K562 (cell line): ENCODE measurements around the gene SH3BP2. TPM values are rescaled to one million over a fixed set of nuclear protein-coding genes. Genes with fewer than 3 reads are reported as not detected.

Experiments used
- ASH1L ChIP-seq: fragments of 450-650 bp; IDR thresholded peaks from 2 replicates; pipeline ENCODE4 v1.6.1; 2018; ENCODE audit warnings: borderline replicate concordance, mild to moderate bottlenecking, low read depth; ENCODE audit not compliant: partially characterized antibody
- CBX5 ChIP-seq: IDR thresholded peaks from 2 replicates; pipeline ENCODE4 v1.6.1; 2014; ENCODE audit warnings: low read depth, borderline replicate concordance
- CTBP1 ChIP-seq: fragments of 450-650 bp; IDR thresholded peaks from 2 replicates; pipeline ENCODE4 v1.6.1; 2016; ENCODE audit warnings: borderline replicate concordance
- CUX1 ChIP-seq: fragments of 200-800 bp; sonication (Bioruptor generic); IDR thresholded peaks from 2 replicates; pipeline ENCODE4 v1.6.1; 2016; ENCODE audit warnings: missing genetic modification characterization, missing compliant biosample characterization
- FOXJ2 ChIP-seq: fragments of 200-800 bp; sonication (Bioruptor generic); IDR thresholded peaks from 2 replicates; pipeline ENCODE4 v1.6.1; 2016; ENCODE audit warnings: missing genetic modification characterization, missing compliant biosample characterization
- GATA2 ChIP-seq: sonication (generic); formaldehyde crosslinking; IDR thresholded peaks from 2 replicates; pipeline ENCODE4 v1.4.0; 2020; ENCODE audit warnings: mild to moderate bottlenecking, missing genetic modification reagents
- HMGXB4 ChIP-seq: sonication (generic); formaldehyde crosslinking; IDR thresholded peaks from 2 replicates; pipeline ENCODE4 v1.8.1; 2023; ENCODE audit warnings: mild to moderate bottlenecking, missing genetic modification reagents
- NR3C1 ChIP-seq: sonication (generic); formaldehyde crosslinking; IDR thresholded peaks from 2 replicates; pipeline ENCODE4 v1.8.1; 2022; ENCODE audit warnings: missing genetic modification reagents
- POLR2A ChIP-seq: fragments of 450-650 bp; conservative IDR thresholded peaks from 2 replicates; pipeline ENCODE4 v1.6.1; 2016
- RBM14 ChIP-seq: fragments of 200-400 bp; formaldehyde crosslinking; IDR thresholded peaks from 2 replicates; pipeline ENCODE4 v1.6.1; 2018; ENCODE audit warnings: low read depth, mild to moderate bottlenecking, low read length, moderate library complexity, borderline replicate concordance; ENCODE audit not compliant: insufficient read depth
- SRSF3 ChIP-seq: fragments of 200-400 bp; formaldehyde crosslinking; IDR thresholded peaks from 2 replicates; pipeline ENCODE4 v1.6.1; 2016; ENCODE audit warnings: mild to moderate bottlenecking, low read length, moderate library complexity; ENCODE audit not compliant: insufficient read depth
- ZEB2 ChIP-seq: fragments of 450-650 bp; IDR thresholded peaks from 2 replicates; pipeline ENCODE4 v1.6.1; 2016
- ZNF407 ChIP-seq: fragments of 450-650 bp; IDR thresholded peaks from 2 replicates; pipeline ENCODE4 v1.6.1; 2016; ENCODE audit warnings: low read depth
- ZNF668 ChIP-seq: fragments of 250-450 bp; sonication (Bioruptor Pico); IDR thresholded peaks from 2 replicates; pipeline ENCODE4 v1.8.0; 2022; ENCODE audit warnings: mild to moderate bottlenecking, inconsistent platforms
- polyA plus RNA-seq, 8 experiments: library from polyadenylated mRNA; depleted of rRNA in 4 of 8; stranded (reverse) in 5 of 8; unstranded in 3 of 8; fragments of >200 nt; fragmentation: Nextera tagmentation in 2 of 8; fragmentation: Illumina TruSeq in 1 of 8; extraction: Ambion mirVana in 2 of 8; extraction: Trizol in 1 of 8; gene quantifications; 2 replicates each; pipeline versions ENCODE4 v1.2.1 to v1.2.3, GENCODE V29; 2011 to 2014; ENCODE audit warnings: inconsistent platforms in 1 of 8, missing spikeins in 1 of 8
- total RNA-seq, 7 experiments: library from RNA; depleted of rRNA in 6 of 7; stranded (reverse); fragments of >200 nt in 6 of 7; fragmentation: Illumina TruSeq in 2 of 7; extraction: Trizol in 2 of 7; gene quantifications; 2 replicates each; pipeline versions ENCODE4 v1.2.1 to v1.2.3, GENCODE V29; 2011 to 2021; ENCODE audit warnings: low replicate concordance in 1 of 7

The SH3BP2 gene
- total and polyA plus RNA-seq, 9 of the 15 experiments (the other 6 are each of a cell fraction or from before 2014, with no cell fraction given): 0.34 to 16.0 (median 5.1) TPM

GRCh38 chr4:2843263-2843940 is 50.5 kb downstream of the SH3BP2 start, which contains the start of gene ADD1 (continued):
- TF ChIP-seq ZNF668 (CRISPR knock-in tag) (no peak), RBM14 (no peak), HMGXB4 (no peak), CTBP1 (peak; percentile 76), FOXJ2 (tag) (no peak), CBX5 (no peak), CUX1 (CRISPR knock-in tag) (no peak), ASH1L (peak; percentile 89), NR3C1 (no peak), POLR2A (peak; percentile 87), ZNF407 (no peak), ZEB2 (no peak), GATA2 (no peak), SRSF3 (no peak)
